ENCODE measurements around the gene DENND1C. TPM values are rescaled to one million over a fixed set of nuclear protein-coding genes. Genes with fewer than 3 reads are reported as not detected.

The DENND1C gene
- total RNA-seq, 2 experiments from 2014 or later, result 40.9 to 68.3 TPM

DNA sequence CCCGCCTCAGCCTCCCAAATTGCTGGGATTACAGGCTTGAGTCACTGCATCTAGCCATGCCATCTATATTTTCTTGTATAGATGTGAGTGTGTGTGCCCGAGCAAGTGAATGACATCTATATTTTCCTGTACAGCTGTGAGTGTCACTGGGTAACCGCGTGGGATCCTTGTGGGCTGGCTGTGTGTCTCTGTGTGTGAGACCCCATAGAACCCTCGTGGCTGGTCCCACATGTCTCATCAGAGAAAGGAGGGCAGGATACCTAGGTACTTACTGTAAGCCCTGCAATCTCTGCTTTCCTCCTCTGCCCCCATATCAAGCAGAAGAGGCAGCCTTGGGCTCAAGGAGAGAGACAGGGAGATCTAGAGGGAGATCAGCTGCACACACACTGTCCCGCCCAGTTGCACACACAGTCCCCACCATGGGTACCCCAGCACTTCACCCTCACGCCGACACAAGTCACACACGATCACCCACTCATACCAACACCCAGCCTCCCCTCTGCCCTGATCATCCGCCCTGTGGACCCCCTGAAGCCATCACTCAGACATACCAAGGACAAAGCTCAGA, 655 bp downstream of the DENND1C start:
- Histone ChIP-seq H3K9me3 (ENCODE audit: low read length) (no peaks in the 10 kb centered on the region), H4K20me1 (ENCODE audit: insufficient read depth, low read length) (no peaks in the 10 kb centered on the region), H2AFZ (ENCODE audit: low read length) (peak overlapping the region; percentile 95; the same call in 1 of the 2 replicates), H3K4me3 (ENCODE audit: low read depth, low read length, poor library complexity, severe bottlenecking) (peak overlapping the region; percentile 82), H3K79me2 (ENCODE audit: insufficient read depth, low read depth, low read length) (peaks cover 6% of the 10 kb centered on the region; the same call in 1 of the 2 replicates), H3K4me1 (ENCODE audit: insufficient read depth, low read length, poor library complexity, severe bottlenecking) (peaks cover 42% of the 10 kb centered on the region), H3K36me3 (ENCODE audit: insufficient read depth, low read length) (peaks cover 10% of the 10 kb centered on the region), H3K4me2 (ENCODE audit: low read length) (peak overlapping the region; percentile 80), H3K9me2 (ENCODE audit: insufficient read depth, low read length) (no peaks in the 10 kb centered on the region), H3K27ac (ENCODE audit: low read depth, low read length, poor library complexity, severe bottlenecking) (peak overlapping the region; percentile 67)
- no TSS peak for BruUV-seq (replicated peaks)
- CTCF ChIA-PET (ENCODE audit: unreplicated experiment), result interaction anchor here (0.6 kb wide), 1 partner anchor 54 kb away, joined by 4 read pairs; no protein-coding TSS in a partner anchor
- DNase-seq (ENCODE audit: low spot score), result peak; percentile 43
- TF ChIP-seq, protein P1, sequence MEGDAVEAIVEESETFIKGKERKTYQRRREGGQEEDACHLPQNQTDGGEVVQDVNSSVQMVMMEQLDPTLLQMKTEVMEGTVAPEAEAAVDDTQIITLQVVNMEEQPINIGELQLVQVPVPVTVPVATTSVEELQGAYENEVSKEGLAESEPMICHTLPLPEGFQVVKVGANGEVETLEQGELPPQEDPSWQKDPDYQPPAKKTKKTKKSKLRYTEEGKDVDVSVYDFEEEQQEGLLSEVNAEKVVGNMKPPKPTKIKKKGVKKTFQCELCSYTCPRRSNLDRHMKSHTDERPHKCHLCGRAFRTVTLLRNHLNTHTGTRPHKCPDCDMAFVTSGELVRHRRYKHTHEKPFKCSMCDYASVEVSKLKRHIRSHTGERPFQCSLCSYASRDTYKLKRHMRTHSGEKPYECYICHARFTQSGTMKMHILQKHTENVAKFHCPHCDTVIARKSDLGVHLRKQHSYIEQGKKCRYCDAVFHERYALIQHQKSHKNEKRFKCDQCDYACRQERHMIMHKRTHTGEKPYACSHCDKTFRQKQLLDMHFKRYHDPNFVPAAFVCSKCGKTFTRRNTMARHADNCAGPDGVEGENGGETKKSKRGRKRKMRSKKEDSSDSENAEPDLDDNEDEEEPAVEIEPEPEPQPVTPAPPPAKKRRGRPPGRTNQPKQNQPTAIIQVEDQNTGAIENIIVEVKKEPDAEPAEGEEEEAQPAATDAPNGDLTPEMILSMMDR (conservative IDR thresholded peaks at IDR 0.05; ENCODE audit: low read length), result no peak
- no peak for TF ChIP-seq EZH2phosphoT487 (IDR thresholded peaks at IDR 0.05; ENCODE audit: borderline replicate concordance, low read depth, low read length)
- POLR2A ChIA-PET, result interaction anchor here (0.8 to 0.9 kb wide), 3 partner anchors 10 to 22 kb away, joined by 3 to 6 read pairs (median 3); partner anchors contain the start of genes SLC25A23 and TUBB4A
- intact Hi-C loops (cut with micrococcal nuclease; ENCODE audit: unreplicated experiment), result no loop called here

DNA sequence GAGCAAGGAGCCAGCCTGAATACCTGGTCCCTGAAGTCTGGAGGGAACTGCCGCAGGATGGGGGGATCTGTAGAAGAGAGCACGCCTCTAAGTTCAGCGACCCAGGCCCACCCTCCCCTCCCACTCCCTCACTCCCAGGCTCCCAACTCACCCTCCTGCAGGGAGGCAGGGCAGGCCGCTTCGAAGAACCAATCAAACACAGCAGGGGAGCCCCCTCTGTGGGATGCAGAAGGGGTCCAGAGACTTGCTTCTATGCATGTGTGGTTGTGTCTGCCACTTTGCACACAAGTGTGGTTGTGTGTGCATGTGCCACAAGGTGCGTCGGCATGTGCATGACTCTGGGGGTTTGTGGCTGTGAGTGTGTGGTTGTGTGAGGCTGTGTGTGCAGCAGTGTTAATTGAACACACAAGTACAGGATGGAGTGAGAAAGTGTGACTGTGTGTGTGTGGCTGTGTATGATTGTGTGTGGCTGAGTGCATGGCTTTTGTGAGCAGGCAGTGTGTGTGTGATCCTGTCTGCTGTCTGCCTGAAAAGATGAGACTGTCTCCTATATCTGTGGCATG, 1.7 kb downstream of the DENND1C start:
- no peaks in the 10 kb centered on the region for H4K20me1 ChIP-seq (ENCODE audit: insufficient read depth, low read length)
- intact Hi-C loops (cut with micrococcal nuclease; ENCODE audit: unreplicated experiment), result no loop called here
- no peak overlapping the region for H2AFZ ChIP-seq (ENCODE audit: low read length)
- H3K4me2 ChIP-seq (ENCODE audit: low read length), result peak overlapping the region; percentile 80
- no peak overlapping the region for H3K27ac ChIP-seq (ENCODE audit: low read depth, low read length, poor library complexity, severe bottlenecking)
- no peak for DNase-seq (ENCODE audit: low spot score)
- H3K4me1 ChIP-seq (ENCODE audit: insufficient read depth, low read length, poor library complexity, severe bottlenecking), result peaks cover 42% of the 10 kb centered on the region
- no peaks in the 10 kb centered on the region for H3K9me3 ChIP-seq (ENCODE audit: low read length)
- BruUV-seq (replicated peaks), result TSS peak; percentile 90
- POLR2A ChIA-PET, result no interaction called here
- TF ChIP-seq EZH2phosphoT487 (IDR thresholded peaks at IDR 0.05; ENCODE audit: borderline replicate concordance, low read depth, low read length), result no peak
- TF ChIP-seq, protein P1 (conservative IDR thresholded peaks at IDR 0.05; ENCODE audit: low read length), result no peak
- peaks cover 20% of the 10 kb centered on the region for H3K36me3 ChIP-seq (ENCODE audit: insufficient read depth, low read length)
- H3K4me3 ChIP-seq (ENCODE audit: low read depth, low read length, poor library complexity, severe bottlenecking), result peak overlapping the region; percentile 82
- H3K9me2 ChIP-seq (ENCODE audit: insufficient read depth, low read length), result no peaks in the 10 kb centered on the region
- CTCF ChIA-PET (ENCODE audit: unreplicated experiment), result interaction anchor here (0.6 kb wide), 1 partner anchor 51 kb away, joined by 3 read pairs; no protein-coding TSS in a partner anchor
- peaks cover 6% of the 10 kb centered on the region; the same call in 1 of the 2 replicates for H3K79me2 ChIP-seq (ENCODE audit: insufficient read depth, low read depth, low read length)

DNA sequence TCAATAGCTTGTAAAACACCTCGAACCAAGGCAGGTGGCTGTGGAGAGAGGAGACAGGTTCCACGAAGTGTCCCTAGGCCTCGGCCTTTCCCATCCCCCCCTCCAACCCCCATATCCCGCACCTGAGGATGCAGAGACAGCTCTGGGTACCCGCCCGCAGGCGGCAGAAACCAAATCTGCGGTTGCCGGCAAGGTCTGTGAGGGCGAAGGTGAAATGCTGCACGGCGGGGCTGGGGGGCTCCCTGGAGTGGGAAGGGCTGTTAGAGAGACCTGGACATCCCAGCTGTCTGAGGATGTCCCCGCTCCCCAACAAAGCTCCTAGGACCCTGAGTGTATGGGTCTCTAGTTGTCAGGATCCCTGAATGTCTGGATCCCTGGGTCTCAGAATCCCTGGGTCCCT, 2.8 kb downstream of the DENND1C start:
- POLR2A ChIA-PET, result no interaction called here

More for the DNA sequence above, 2.8 kb downstream of the DENND1C start:
- H3K4me3 ChIP-seq (ENCODE audit: low read depth, low read length, poor library complexity, severe bottlenecking), result no peak overlapping the region
- H2AFZ ChIP-seq (ENCODE audit: low read length), result no peak overlapping the region
- no peaks in the 10 kb centered on the region for H3K9me3 ChIP-seq (ENCODE audit: low read length)
- peaks cover 42% of the 10 kb centered on the region for H3K4me1 ChIP-seq (ENCODE audit: insufficient read depth, low read length, poor library complexity, severe bottlenecking)
- H3K9me2 ChIP-seq (ENCODE audit: insufficient read depth, low read length), result no peaks in the 10 kb centered on the region
- CTCF ChIA-PET (ENCODE audit: unreplicated experiment), result no interaction called here
- no peak for DNase-seq (ENCODE audit: low spot score)
- H4K20me1 ChIP-seq (ENCODE audit: insufficient read depth, low read length), result no peaks in the 10 kb centered on the region
- no peak for TF ChIP-seq EZH2phosphoT487 (IDR thresholded peaks at IDR 0.05; ENCODE audit: borderline replicate concordance, low read depth, low read length)
- TF ChIP-seq, protein P1 (conservative IDR thresholded peaks at IDR 0.05; ENCODE audit: low read length), result no peak
- no TSS peak for BruUV-seq (replicated peaks)
- H3K4me2 ChIP-seq (ENCODE audit: low read length), result no peak overlapping the region
- H3K36me3 ChIP-seq (ENCODE audit: insufficient read depth, low read length), result peaks cover 30% of the 10 kb centered on the region
- intact Hi-C loops (cut with micrococcal nuclease; ENCODE audit: unreplicated experiment), result no loop called here
- peaks cover 6% of the 10 kb centered on the region; the same call in 1 of the 2 replicates for H3K79me2 ChIP-seq (ENCODE audit: insufficient read depth, low read depth, low read length)
- no peak overlapping the region for H3K27ac ChIP-seq (ENCODE audit: low read depth, low read length, poor library complexity, severe bottlenecking)

Measured in OCI-LY7 (cell line).